Breast epithelium (tissue), 3 donors: ENCODE results near the gene PUM2.

Source experiments
- CTCF ChIP-seq, 3 donors: fragments of 450-650 bp; IDR thresholded peaks; one replicate each; pipeline ENCODE4 v1.5.1; 2016 to 2017; ENCODE audit warnings: antibody characterized with exemption in 3 of 3, mild to moderate bottlenecking in 3 of 3, moderate library complexity in 3 of 3
- POLR2A ChIP-seq: fragments of 450-650 bp; IDR thresholded peaks from one replicate; pipeline ENCODE4 v1.6.1; 2016; ENCODE audit warnings: antibody characterized with exemption, mild to moderate bottlenecking, moderate library complexity

- TF ChIP-seq CTCF (IDR thresholded peaks at IDR 0.05) (no peak), POLR2A (no peak)
These were observed 43.3 kb downstream of the PUM2 start for GRCh38 chr2:20307311-20307710.
